SK-N-SH treated with all-trans-retinoic acid at 6 μM for 48 hours (cell line): Measurements from ENCODE around the gene COL21A1.

Experiments used
- ATAC-seq: fragments of 200-7000 bp; cut with Tn5 transposase; 3 replicates; pipeline ENCODE4 v1.9.1; 2020; ENCODE audit warnings: mild to moderate bottlenecking, moderate library complexity
- ARNTL ChIP-seq: fragments of 450-650 bp; formaldehyde crosslinking; IDR thresholded peaks from 2 replicates; pipeline ENCODE4 v1.5.0; 2020; ENCODE audit warnings: low read depth, mild to moderate bottlenecking, moderate library complexity, borderline replicate concordance
- BACH2 ChIP-seq: fragments of 250-450 bp; sonication (Bioruptor Pico); IDR thresholded peaks from 2 replicates; pipeline ENCODE4 v1.9.0; 2021; ENCODE audit warnings: mild to moderate bottlenecking, borderline replicate concordance
- CSDC2 ChIP-seq: fragments of 250-450 bp; sonication (Bioruptor Pico); IDR thresholded peaks from 2 replicates; pipeline ENCODE4 v1.5.0; 2020; ENCODE audit warnings: mild to moderate bottlenecking, moderate library complexity
- CSRNP3 ChIP-seq: fragments of 250-450 bp; sonication (Bioruptor Pico); IDR thresholded peaks from 2 replicates; pipeline ENCODE4 v1.5.1; 2021; ENCODE audit warnings: mild to moderate bottlenecking, moderate library complexity
- ESRRG ChIP-seq: fragments of 250-450 bp; sonication (Bioruptor Pico); IDR thresholded peaks from 2 replicates; pipeline ENCODE4 v1.6.1; 2021; ENCODE audit warnings: mild to moderate bottlenecking
- GLIS3 ChIP-seq: fragments of 250-450 bp; sonication (Bioruptor Pico); IDR thresholded peaks from 2 replicates; pipeline ENCODE4 v1.5.0; 2020; ENCODE audit warnings: mild to moderate bottlenecking, moderate library complexity
- ISL1 ChIP-seq: fragments of 250-450 bp; sonication (Bioruptor Pico); IDR thresholded peaks from 2 replicates; pipeline ENCODE4 v2.1.2; 2022; ENCODE audit warnings: mild to moderate bottlenecking, moderate library complexity
- OSR1 ChIP-seq: fragments of 250-450 bp; sonication (Bioruptor Pico); IDR thresholded peaks from 2 replicates; pipeline ENCODE4 v1.8.0; 2022; ENCODE audit warnings: moderate library complexity, mild to moderate bottlenecking, inconsistent platforms
- PATZ1 ChIP-seq: fragments of 250-450 bp; sonication (Bioruptor Pico); IDR thresholded peaks from 2 replicates; pipeline ENCODE4 v1.8.0; 2020; ENCODE audit warnings: mild to moderate bottlenecking, moderate library complexity, borderline replicate concordance
- PPARA ChIP-seq: fragments of 250-450 bp; sonication (Bioruptor Pico); IDR thresholded peaks from 2 replicates; pipeline ENCODE4 v1.5.0; 2020; ENCODE audit warnings: mild to moderate bottlenecking, borderline replicate concordance
- RARB ChIP-seq: fragments of 250-450 bp; sonication (Bioruptor Pico); IDR thresholded peaks from 2 replicates; pipeline ENCODE4 v1.8.0; 2021; ENCODE audit warnings: mild to moderate bottlenecking, moderate library complexity
- SNAI2 ChIP-seq: fragments of 250-450 bp; sonication (Bioruptor Pico); IDR thresholded peaks from 2 replicates; pipeline ENCODE4 v1.5.0; 2020; ENCODE audit warnings: mild to moderate bottlenecking, moderate library complexity
- TCF4 ChIP-seq: fragments of 250-450 bp; sonication (Bioruptor Pico); IDR thresholded peaks from 2 replicates; pipeline ENCODE4 v1.8.0; 2021; ENCODE audit warnings: mild to moderate bottlenecking, moderate library complexity, borderline replicate concordance
- TOX ChIP-seq: fragments of 250-450 bp; sonication (Bioruptor Pico); IDR thresholded peaks from 2 replicates; pipeline ENCODE4 v1.8.0; 2021; ENCODE audit warnings: mild to moderate bottlenecking, moderate library complexity, borderline replicate concordance
- TSHZ2 ChIP-seq: fragments of 250-450 bp; sonication (Bioruptor Pico); IDR thresholded peaks from 2 replicates; pipeline ENCODE4 v1.5.0; 2020; ENCODE audit warnings: mild to moderate bottlenecking, moderate library complexity
- ZC3H10 ChIP-seq: fragments of 250-450 bp; sonication (Bioruptor Pico); IDR thresholded peaks from 2 replicates; pipeline ENCODE4 v1.5.1; 2021; ENCODE audit warnings: mild to moderate bottlenecking, moderate library complexity
- ZFP3 ChIP-seq: fragments of 250-450 bp; sonication (Bioruptor Pico); IDR thresholded peaks from 2 replicates; pipeline ENCODE4 v1.5.0; 2020; ENCODE audit warnings: mild to moderate bottlenecking, moderate library complexity
- ZFP30 ChIP-seq: fragments of 450-650 bp; formaldehyde crosslinking; IDR thresholded peaks from 2 replicates; pipeline ENCODE4 v1.5.0; 2022; ENCODE audit warnings: mild to moderate bottlenecking, moderate library complexity
- ZNF565 ChIP-seq: fragments of 450-650 bp; formaldehyde crosslinking; conservative IDR thresholded peaks from 2 replicates; pipeline ENCODE4 v1.5.0; 2020; ENCODE audit warnings: low read depth, mild to moderate bottlenecking, moderate library complexity
- ZNF70 ChIP-seq: fragments of 450-650 bp; formaldehyde crosslinking; IDR thresholded peaks from 2 replicates; pipeline ENCODE4 v1.5.0; 2020; ENCODE audit warnings: mild to moderate bottlenecking, moderate library complexity
- ZNF8 ChIP-seq: fragments of 450-650 bp; formaldehyde crosslinking; IDR thresholded peaks from 2 replicates; pipeline ENCODE4 v1.5.0; 2020; ENCODE audit warnings: mild to moderate bottlenecking, moderate library complexity
- TF ChIP-seq, protein P1 (sequence below): fragments of 250-450 bp; sonication (Bioruptor Pico); IDR thresholded peaks from 2 replicates; pipeline ENCODE4 v1.5.1; 2020; ENCODE audit warnings: low read depth, mild to moderate bottlenecking, moderate library complexity
- TF ChIP-seq, protein P2 (sequence below): fragments of 250-450 bp; sonication (Bioruptor Pico); IDR thresholded peaks from 2 replicates; pipeline ENCODE4 v1.8.0; 2021; ENCODE audit warnings: low read depth, mild to moderate bottlenecking, moderate library complexity, borderline replicate concordance

The COL21A1 gene

DNA sequence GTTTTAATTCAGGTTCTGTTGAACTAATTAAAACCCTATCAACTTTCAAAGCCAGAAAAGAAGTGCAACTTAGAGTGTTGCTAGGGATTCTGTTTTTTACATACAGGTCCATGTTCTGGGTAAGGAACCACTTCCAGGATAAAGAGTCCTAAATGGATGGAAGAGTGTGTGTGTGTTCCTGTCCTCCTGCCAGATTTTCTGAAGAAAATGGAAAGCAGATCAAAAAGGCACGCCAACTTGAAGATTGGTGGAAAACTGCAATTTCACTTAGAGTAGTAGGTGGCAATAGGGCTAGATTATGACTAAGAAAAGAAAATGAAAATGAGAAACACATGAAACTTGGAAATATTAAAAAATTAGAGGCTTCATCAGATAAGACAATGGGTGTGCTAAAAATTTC lies 85.3 kb downstream of the COL21A1 start:
- ATAC-seq: no peak
- no peak for TF ChIP-seq ARNTL (CRISPR knock-in tag)
- TF ChIP-seq ESRRG (CRISPR knock-in tag): no peak
- TF ChIP-seq ZFP3 (CRISPR knock-in tag): no peak
- TF ChIP-seq, protein P1, sequence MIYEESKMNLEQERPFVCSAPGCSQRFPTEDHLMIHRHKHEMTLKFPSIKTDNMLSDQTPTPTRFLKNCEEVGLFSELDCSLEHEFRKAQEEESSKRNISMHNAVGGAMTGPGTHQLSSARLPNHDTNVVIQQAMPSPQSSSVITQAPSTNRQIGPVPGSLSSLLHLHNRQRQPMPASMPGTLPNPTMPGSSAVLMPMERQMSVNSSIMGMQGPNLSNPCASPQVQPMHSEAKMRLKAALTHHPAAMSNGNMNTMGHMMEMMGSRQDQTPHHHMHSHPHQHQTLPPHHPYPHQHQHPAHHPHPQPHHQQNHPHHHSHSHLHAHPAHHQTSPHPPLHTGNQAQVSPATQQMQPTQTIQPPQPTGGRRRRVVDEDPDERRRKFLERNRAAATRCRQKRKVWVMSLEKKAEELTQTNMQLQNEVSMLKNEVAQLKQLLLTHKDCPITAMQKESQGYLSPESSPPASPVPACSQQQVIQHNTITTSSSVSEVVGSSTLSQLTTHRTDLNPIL (CRISPR knock-in tag): no peak
- TF ChIP-seq CSDC2: no peak
- TF ChIP-seq PATZ1 (CRISPR knock-in tag): no peak
- TF ChIP-seq BACH2 (CRISPR knock-in tag): no peak
- TF ChIP-seq ZNF70 (CRISPR knock-in tag): no peak
- TF ChIP-seq, protein P2, sequence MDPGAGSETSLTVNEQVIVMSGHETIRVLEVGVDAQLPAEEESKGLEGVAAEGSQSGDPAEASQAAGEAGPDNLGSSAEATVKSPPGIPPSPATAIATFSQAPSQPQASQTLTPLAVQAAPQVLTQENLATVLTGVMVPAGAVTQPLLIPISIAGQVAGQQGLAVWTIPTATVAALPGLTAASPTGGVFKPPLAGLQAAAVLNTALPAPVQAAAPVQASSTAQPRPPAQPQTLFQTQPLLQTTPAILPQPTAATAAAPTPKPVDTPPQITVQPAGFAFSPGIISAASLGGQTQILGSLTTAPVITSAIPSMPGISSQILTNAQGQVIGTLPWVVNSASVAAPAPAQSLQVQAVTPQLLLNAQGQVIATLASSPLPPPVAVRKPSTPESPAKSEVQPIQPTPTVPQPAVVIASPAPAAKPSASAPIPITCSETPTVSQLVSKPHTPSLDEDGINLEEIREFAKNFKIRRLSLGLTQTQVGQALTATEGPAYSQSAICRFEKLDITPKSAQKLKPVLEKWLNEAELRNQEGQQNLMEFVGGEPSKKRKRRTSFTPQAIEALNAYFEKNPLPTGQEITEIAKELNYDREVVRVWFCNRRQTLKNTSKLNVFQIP: no peak
- TF ChIP-seq ZNF565: no peak
- TF ChIP-seq TCF4 (CRISPR knock-in tag): no peak
- no peak for TF ChIP-seq ZFP30 (CRISPR knock-in tag)
- TF ChIP-seq GLIS3 (CRISPR knock-in tag): no peak
- TF ChIP-seq PPARA (CRISPR knock-in tag): no peak
- TF ChIP-seq OSR1 (CRISPR knock-in tag): no peak
- TF ChIP-seq ZC3H10: no peak
- TF ChIP-seq TOX (CRISPR knock-in tag): no peak
- TF ChIP-seq TSHZ2: no peak
- no peak for TF ChIP-seq RARB (CRISPR knock-in tag)
- no peak for TF ChIP-seq ZNF8 (CRISPR knock-in tag)

DNA sequence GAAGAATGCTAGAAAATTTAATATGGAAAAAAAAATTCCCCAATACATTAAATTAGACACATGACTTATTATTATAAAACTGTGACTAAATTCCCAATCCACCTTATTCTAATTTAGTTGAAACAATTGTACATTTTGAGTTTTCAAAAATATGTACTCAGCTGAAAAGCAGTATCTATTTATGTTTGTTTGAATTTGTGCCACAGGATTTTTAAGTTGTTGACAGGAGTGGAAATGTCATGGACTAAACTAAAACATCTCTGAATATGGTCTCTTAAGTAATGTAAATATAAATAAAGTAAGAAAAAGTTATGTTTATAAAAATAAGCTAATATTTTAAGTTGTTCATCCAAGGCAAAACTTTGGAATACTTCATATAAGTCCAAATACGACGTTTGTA lies 86.9 kb downstream of the COL21A1 start:
- TF ChIP-seq ISL1 (CRISPR knock-in tag) (no peak), OSR1 (CRISPR knock-in tag) (no peak), TOX (CRISPR knock-in tag) (no peak), ESRRG (CRISPR knock-in tag) (no peak), ZNF8 (CRISPR knock-in tag) (no peak), RARB (CRISPR knock-in tag) (no peak), ZFP3 (CRISPR knock-in tag) (no peak), ARNTL (CRISPR knock-in tag) (no peak), ZC3H10 (no peak), SNAI2 (CRISPR knock-in tag) (no peak), ZNF565 (no peak), BACH2 (CRISPR knock-in tag) (no peak), CSRNP3 (CRISPR knock-in tag) (no peak), TCF4 (CRISPR knock-in tag) (no peak), TSHZ2 (no peak), PPARA (CRISPR knock-in tag) (no peak), ZNF70 (CRISPR knock-in tag) (no peak)
- TF ChIP-seq, protein P2: no peak
- TF ChIP-seq, protein P1 (CRISPR knock-in tag): no peak
- no peak for ATAC-seq
